ENCODE results near the gene ZNF441.

GRCh38 chr19:11783767-11784166, 17.0 kb downstream of the ZNF441 start:
- TF ChIP-seq POLR2AphosphoS5 (IDR thresholded peaks at IDR 0.05; ENCODE audit: low read length) (no peak), CTCF (IDR thresholded peaks at IDR 0.05 in 2 of 3, conservative IDR thresholded peaks at IDR 0.05 in 1 of 3; ENCODE audit: control insufficient read depth in 2 of 3, extremely low read depth in 1 of 3, insufficient read depth in 1 of 3, low read depth in 3 of 3, low read length in 3 of 3) (no peak), BHLHE40 (IDR thresholded peaks at IDR 0.05; ENCODE audit: borderline replicate concordance in 1 of 2, low read depth in 2 of 2, low read length in 1 of 2) (no peak)
